Cardiac fibroblast (primary cell): ENCODE results near the gene DARS1.
A peak's percentile ranks its signal among the peaks of the same experiment; 100 is the strongest.

ENCODE experiments used
- DNase-seq, 2 donors: peaks; one replicate each; pipeline versions ENCODE4 v3.0.0 to v3.0.0-alpha.2; 2010; ENCODE audit warnings: low read depth in 2 of 2
- H3K4me3 ChIP-seq, 2 donors: replicated peaks in 1 of 2; 1 replicate in 1 of 2; 2 replicates in 1 of 2; pipeline ENCODE4 v1.5.1; 2011; ENCODE audit warnings: low read depth in 2 of 2, low read length in 2 of 2, mild to moderate bottlenecking in 2 of 2, moderate library complexity in 1 of 2
- CTCF ChIP-seq: IDR thresholded peaks from one replicate; pipeline ENCODE4 v1.5.1; 2011; ENCODE audit warnings: low read depth, mild to moderate bottlenecking, low read length, inconsistent platforms

The DARS1 gene

GRCh38 chr2:135985018-135985825 is at the start of gene DARS1:
DARS1 (minus strand) TSS chr2:135985626; CDS start chr2:135985468, 158 bp downstream.
- peak within 1 kb of the TSS; percentile 94 to 96 for H3K4me3 ChIP-seq
- peak; percentile 95 to 97 for DNase-seq
- no peak for TF ChIP-seq CTCF

- TF ChIP-seq CTCF, result no peak
- DNase-seq, result no peak
Observed at GRCh38 chr2:136034629-136035028, 49.2 kb upstream of the DARS1 start.

GRCh38 chr2:136032817-136033535 is 47.5 kb upstream of the DARS1 start:
- DNase-seq, result no peak
- H3K4me3 ChIP-seq, result no peak overlapping the region
- TF ChIP-seq CTCF, result no peak

More at GRCh38 chr2:136034629-136035028, 49.2 kb upstream of the DARS1 start:
- no peak overlapping the region for H3K4me3 ChIP-seq

- no peak for TF ChIP-seq CTCF
- H3K4me3 ChIP-seq, result no peak overlapping the region
- DNase-seq, result no peak
Observed at GRCh38 chr2:136032192-136032591, 46.8 kb upstream of the DARS1 start.

- no peak overlapping the region for H3K4me3 ChIP-seq
- TF ChIP-seq CTCF, result no peak
- DNase-seq, result no peak
Observed at GRCh38 chr2:136031711-136032110, 46.3 kb upstream of the DARS1 start.

GRCh38 chr2:136030406-136030805 is 45.0 kb upstream of the DARS1 start:
- no peak overlapping the region for H3K4me3 ChIP-seq
- TF ChIP-seq CTCF, result no peak

More at GRCh38 chr2:136030406-136030805, 45.0 kb upstream of the DARS1 start:
- no peak for DNase-seq
